Motor neuron (in vitro differentiated cells): ENCODE measurements around the gene UTS2R. TPM values are rescaled to one million over a fixed set of nuclear protein-coding genes. Genes with fewer than 3 reads are reported as not detected.
"Not testable (repeated sequence)": the region's sequence is repeated elsewhere in the genome, so short reads cannot be mapped to it uniquely, and the experiment has no call there.

Source experiments
- ATAC-seq, 8 experiments: fragments of 200-7000 bp; cut with Tn5 transposase; replicated peaks in 6 of 8; 2 replicates each; pipeline ENCODE4 v1.8.0; 2021; ENCODE audit warnings: mild to moderate bottlenecking in 8 of 8, moderate library complexity in 8 of 8
- H3K27ac ChIP-seq, 2 donors: fragments of 250-450 bp; sonication (Bioruptor Pico); 2 replicates each; pipeline ENCODE4 v1.9.0; 2021; ENCODE audit warnings: antibody characterized with exemption in 2 of 2, mild to moderate bottlenecking in 2 of 2, moderate library complexity in 1 of 2
- H3K4me1 ChIP-seq, 2 donors: fragments of 250-450 bp; sonication (Bioruptor Pico); replicated peaks in 1 of 2; 2 replicates each; pipeline ENCODE4 v1.6.1; 2021; ENCODE audit warnings: antibody characterized with exemption in 2 of 2, mild to moderate bottlenecking in 2 of 2, moderate library complexity in 1 of 2
- H3K4me3 ChIP-seq, 5 donors: fragments of 250-450 bp; sonication (Bioruptor Pico); 2 replicates each; pipeline ENCODE4 v1.9.0; 2021; ENCODE audit warnings: antibody characterized with exemption in 5 of 5, mild to moderate bottlenecking in 5 of 5, moderate library complexity in 4 of 5
- WGBS, 10 experiments: fragments of 450-650 bp; shearing (Covaris generic); methylation state at CpG; one replicate each; pipeline ENCODE4 v1.0.0; 2022; 5-methylcytosine and 5-hydroxymethylcytosine counted together
- in situ Hi-C, 9 experiments: fragments of 400-800 bp; cut with MboI; loops; one replicate each; pipeline ENCODE4 v1.15.0; 2021; ENCODE audit warnings: low sequenced_read_pairs in 9 of 9, low pct_unique_long_range_greater_than_20kb in 2 of 9; ENCODE audit not compliant: unreplicated experiment in 9 of 9
- total RNA-seq, 8 experiments: library from RNA; unstranded; fragments of 300-600 nt; gene quantifications; 2 replicates each; pipeline versions ENCODE4 v1.2.3 to v1.2.4, GENCODE V29; 2022

The UTS2R gene
- total RNA-seq, 8 experiments from 2014 or later, result 0.11 to 0.43 (median 0.13) TPM; not detected in 5

DNA sequence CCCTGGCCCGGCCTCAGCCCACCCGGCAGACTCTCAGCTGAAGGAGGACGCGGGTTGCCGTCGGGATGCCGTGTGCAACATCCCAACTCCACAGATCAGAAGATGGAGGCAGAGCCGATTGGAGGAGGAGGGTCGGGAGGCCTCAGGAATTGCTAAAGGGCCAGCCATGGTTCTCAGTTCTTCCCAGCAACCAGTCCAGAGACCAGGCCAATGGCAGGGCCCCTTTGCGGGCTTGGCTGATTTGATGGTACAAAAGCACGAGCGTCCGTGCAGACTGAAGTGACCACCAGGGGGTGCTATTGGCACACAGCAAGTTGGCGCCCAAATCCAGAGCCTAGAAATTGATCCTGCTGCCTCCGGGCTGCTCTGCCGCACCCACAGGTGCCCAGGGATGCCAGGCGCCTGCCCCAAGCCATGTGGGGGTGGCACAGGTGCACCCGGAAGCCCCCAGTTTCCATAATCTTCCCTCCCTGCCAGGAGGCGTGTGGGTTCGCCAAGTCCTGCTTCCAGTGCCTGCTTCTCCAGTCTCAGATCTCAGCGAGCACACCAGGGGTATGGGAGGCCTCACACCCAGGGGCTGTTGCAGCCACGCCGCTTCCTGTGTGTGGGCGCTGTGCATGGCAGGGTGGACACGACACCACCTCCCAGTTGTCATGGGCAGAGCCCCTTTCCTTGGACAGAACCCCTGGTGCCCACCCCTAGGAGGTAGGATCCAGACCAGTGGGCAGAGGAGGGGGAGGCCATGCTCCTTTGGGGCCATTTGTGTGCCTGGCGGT is 19.7 kb upstream of the UTS2R start:
- 0 to 66% (median 10%) methylated on average over 2 to 17 of the region's 26 CpGs; no CpG with 5 or more reads in 4 of the 10 experiments for WGBS, 10 experiments
- no peak overlapping the region for H3K4me3 ChIP-seq
- peak; percentile 75 to 97 (median 84) for ATAC-seq
- peaks cover 12 to 13% of the 10 kb centered on the region in 2 donors for H3K4me1 ChIP-seq
- no peak overlapping the region for H3K27ac ChIP-seq
- in situ Hi-C loops, result loop anchor here in 2 of 9 experiments (10.0 kb wide), 2 partner anchors 53 to 63 kb away; partner anchors contain the start of genes HEXD (in 1 of the 2) and OGFOD3 (in 1 of the 2)

DNA sequence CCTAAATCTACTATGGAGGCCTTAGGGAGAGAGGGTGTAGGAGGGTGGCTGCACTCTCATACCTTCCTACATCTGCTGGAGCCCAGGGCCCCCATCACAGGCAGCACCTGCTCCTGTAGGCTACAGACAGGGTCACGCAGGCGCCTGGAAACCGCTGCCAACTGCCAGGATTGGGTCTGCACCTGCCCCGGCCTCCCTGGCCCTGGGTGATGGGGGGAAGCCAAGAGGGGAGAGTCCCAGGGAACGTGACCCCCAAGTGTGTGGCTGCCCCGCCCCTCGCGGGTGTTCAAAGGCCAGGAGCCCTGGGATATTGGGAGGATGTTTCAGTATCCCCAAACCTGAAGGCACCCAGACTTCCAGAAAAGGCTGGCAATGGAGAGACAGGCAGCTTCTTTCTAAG is 18.1 kb upstream of the UTS2R start:
- in situ Hi-C loops, result loop anchor here in 2 of 9 experiments (10.0 kb wide), 2 partner anchors 51 to 61 kb away; partner anchors contain the start of genes HEXD (in 1 of the 2) and OGFOD3 (in 1 of the 2)
- ATAC-seq, result no peak
- no peak overlapping the region for H3K4me3 ChIP-seq
- peaks cover 16 to 19% of the 10 kb centered on the region in 2 donors for H3K4me1 ChIP-seq
- H3K27ac ChIP-seq, result no peak overlapping the region
- no CpG with 5 or more reads among the region's 8 CpGs for WGBS, 10 experiments

DNA sequence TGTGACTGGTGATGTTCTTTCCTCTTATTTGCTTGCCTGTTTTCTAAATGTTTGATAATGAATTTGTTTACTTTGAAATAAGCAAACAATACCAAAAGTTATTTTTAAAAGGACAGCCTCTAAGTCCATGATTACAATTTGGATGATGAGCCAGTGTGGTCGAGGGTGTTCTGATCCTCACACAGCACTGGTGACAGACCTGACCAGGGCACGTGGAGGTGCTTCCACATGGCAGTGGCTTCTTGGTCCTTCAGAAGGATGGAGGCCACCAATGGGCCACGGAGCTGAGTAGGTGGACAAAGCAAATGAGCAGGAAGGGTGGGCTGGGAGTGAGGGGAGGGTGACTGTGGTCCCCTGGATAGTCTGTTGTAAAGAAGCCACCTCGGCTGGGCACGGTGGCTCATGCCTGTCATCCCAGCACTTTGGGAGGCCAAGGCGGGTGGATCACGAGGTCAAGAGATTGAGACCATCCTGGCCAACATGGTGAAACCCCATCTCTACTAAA is 16.7 kb upstream of the UTS2R start:
- H3K4me3 ChIP-seq, result no peak overlapping the region
- H3K4me1 ChIP-seq, result peaks cover 13 to 15% of the 10 kb centered on the region in 2 donors
- in situ Hi-C loops, result loop anchor here in 2 of 9 experiments (10.0 kb wide), 2 partner anchors 50 to 60 kb away; partner anchors contain the start of genes HEXD (in 1 of the 2) and OGFOD3 (in 1 of the 2)
- ATAC-seq, result no peak
- WGBS, 10 experiments, result 33 to 100% (median 60%) methylated on average over 1 to 3 of the region's 7 CpGs; no CpG with 5 or more reads in 3 of the 10 experiments
- no peak overlapping the region for H3K27ac ChIP-seq

DNA sequence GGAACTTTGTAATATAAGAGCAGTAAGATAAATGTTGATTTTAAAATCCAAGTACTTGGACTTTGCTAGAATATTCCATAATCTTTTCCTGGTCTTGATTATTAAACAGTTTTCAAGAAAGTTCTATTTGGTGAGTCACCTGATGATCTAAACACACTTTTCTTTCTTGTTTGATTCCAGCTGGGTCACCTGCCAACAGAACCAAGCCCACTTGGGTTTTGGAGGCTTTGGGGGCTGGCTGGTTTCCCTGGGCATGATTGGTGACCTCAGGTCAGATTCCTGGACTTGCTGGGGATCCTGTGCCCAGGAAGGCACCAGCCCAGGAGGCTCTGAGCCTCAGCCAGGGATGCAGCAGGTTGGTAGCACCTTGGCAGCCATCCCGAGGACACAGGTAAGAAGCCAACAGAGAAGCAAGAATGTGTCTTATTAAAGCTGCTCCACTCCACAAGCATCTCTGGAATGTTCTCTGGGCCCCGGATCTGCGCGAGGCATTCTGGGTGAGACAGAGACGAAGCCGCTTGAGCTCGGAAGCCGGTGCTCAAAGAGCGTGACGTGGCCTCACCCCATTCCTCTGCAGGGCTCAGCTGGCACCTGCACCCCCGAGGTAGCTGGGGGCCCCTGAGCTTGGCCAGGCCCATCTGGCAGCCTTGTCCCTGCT is 15.7 kb upstream of the UTS2R start:
- ATAC-seq, result no peak
- Histone ChIP-seq H3K27ac (no peak overlapping the region), H3K4me1 (peaks cover 13 to 15% of the 10 kb centered on the region in 2 donors), H3K4me3 (no peak overlapping the region)
- 0 to 84% (median 66%) methylated on average over 1 to 7 of the region's 11 CpGs; no CpG with 5 or more reads in 4 of the 10 experiments for WGBS, 10 experiments
- in situ Hi-C loops, result loop anchor here in 2 of 9 experiments (10.0 kb wide), 2 partner anchors 49 to 59 kb away; partner anchors contain the start of genes HEXD (in 1 of the 2) and OGFOD3 (in 1 of the 2)

DNA sequence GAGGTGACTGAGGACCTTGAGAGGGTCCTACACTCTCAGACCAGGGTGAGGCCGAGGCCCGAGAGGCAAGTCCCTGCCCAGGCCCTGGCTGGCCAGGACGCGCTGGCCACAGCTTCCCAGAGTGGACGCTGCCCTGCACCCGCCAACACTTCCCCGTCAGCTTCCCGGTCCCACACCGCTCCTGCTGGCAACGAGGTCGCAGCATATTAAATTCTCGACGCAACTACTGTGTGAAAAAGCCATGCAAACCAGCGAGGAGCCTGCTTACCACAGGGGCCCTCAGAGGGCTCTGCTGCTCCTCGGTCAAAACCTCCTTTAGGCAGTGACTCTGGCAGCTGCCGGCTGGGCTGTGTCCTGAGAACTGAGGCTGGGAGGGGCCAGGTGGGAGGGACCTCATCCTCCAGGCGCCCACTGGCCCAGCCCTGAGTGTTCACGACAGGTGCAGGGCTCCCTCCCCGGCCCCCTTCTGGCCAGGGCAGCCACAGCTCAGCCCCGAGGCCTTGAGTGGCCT is 14.7 kb upstream of the UTS2R start:
- no peak overlapping the region for H3K4me3 ChIP-seq
- H3K4me1 ChIP-seq, result peaks cover 10 to 13% of the 10 kb centered on the region in 2 donors
- 50 to 59% methylated on average over 1 to 3 of the region's 20 CpGs; no CpG with 5 or more reads in 8 of the 10 experiments for WGBS, 10 experiments
- H3K27ac ChIP-seq, result no peak overlapping the region
- ATAC-seq, result peak in 4 of 8 experiments; percentile 26 to 48 (median 42)
- in situ Hi-C loops, result loop anchor here in 2 of 9 experiments (10.0 kb wide), 2 partner anchors 48 to 58 kb away; partner anchors contain the start of genes HEXD (in 1 of the 2) and OGFOD3 (in 1 of the 2)

DNA sequence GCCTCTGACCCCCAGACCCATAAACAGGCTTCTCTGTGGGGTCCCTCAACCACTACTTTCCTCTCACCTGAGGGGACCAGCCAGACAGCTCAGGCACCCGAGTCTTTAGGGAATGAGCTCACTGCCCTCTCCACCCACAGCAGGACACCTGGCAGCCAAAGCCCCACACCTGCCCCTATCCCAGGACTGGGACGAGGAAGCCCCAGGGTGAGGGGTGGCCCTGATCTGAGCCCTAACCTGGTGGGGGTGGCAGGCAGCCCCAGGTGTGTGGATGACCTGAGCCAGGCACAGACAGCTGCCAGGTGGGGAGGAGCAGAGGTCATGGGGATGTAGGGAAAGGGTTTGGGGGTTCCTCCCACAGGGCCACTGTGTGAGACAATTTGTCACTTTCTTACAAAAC is 14.2 kb upstream of the UTS2R start:
- Histone ChIP-seq H3K4me1 (peaks cover 10 to 13% of the 10 kb centered on the region in 2 donors), H3K27ac (no peak overlapping the region), H3K4me3 (no peak overlapping the region)
- 100% methylated on average over 1 of the region's 2 CpGs; no CpG with 5 or more reads in 9 of the 10 experiments for WGBS, 10 experiments
- peak in 4 of 8 experiments; percentile 2 to 11 (median 3) for ATAC-seq
- in situ Hi-C loops, result loop anchor here in 2 of 9 experiments (10.0 kb wide), 2 partner anchors 47 to 57 kb away; partner anchors contain the start of genes HEXD (in 1 of the 2) and OGFOD3 (in 1 of the 2)

DNA sequence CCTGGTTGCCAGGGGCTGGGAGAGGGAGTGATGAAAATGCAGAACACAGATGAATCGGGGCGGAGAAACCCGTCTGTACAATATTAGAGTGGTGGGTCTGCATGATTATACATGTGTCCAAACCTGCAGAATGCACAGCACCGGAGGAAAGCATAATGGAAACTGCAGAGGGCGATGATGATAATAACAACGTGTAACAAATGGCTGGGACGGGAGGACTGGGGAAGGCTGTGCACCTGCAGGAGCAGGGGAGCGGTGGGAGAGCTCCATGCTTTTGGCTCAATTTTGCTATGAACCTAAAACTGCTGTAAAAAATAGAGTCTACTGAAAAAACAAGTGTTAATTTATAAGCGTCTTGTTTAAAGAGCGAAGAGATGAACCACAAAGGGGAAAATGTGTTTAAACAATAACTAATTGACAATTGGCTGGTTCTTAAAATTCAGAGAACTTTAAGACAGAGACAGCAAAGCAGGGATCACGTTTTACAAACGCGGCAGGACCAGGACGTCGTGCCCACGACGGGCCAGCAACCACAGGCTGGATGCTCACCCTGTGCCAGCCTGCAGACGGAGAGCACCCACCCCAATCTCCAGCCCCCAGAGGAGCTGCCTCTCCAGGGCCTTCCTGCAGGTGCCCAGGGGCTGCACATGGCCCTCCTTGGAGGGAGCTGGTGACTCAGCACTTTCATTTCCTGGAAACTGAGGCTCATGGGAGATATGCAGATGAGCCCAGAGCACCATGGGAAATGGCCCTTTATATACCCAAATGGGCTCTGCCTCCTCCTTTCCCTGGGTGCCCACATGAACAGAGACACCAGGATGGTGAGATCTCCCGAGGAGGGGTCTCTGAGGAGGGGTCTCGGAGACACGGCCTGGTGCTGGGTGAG is 12.9 kb upstream of the UTS2R start, which contains the start of gene TEX19:
TEX19 (plus strand) TSS at position 783 of the 886 bp plus-strand sequence. CDS start 2,904 bp downstream, outside the sequence.
- in situ Hi-C loops, result loop anchor here in 2 of 9 experiments (10.0 kb wide), 2 partner anchors 46 to 56 kb away; partner anchors contain the start of genes HEXD (in 1 of the 2) and OGFOD3 (in 1 of the 2)
- peak in 6 of 8 experiments; percentile 51 to 90 (median 62) for ATAC-seq

DNA sequence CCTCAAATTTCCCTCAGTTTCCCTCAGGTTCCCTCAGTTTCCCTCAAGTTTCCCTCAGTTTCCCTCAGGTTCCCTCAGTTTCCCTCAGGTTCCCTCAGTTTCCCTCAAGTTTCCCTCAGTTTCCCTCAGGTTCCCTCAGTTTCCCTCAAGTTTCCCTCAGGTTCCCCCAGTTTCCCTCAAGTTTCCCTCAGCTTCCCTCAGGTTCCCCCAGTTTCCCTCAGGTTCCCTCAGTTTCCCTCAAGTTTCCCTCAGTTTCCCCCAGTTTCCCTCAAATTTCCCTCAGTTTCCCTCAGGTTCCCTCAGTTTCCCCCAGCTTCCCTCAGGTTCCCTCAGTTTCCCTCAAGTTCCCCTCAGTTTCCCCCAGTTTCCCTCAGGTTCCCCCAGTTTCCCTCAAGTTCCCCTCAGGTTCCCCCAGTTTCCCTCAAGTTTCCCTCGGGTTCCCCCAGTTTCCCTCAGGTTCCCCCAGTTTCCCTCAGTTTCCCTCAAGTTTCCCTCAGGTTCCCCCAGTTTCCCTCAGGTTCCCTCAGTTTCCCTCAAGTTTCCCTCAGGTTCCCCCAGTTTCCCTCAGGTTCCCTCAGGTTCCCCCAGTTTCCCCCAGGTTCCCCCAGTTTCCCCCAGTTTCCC is 12.0 kb upstream of the UTS2R start:
- not testable (repeated sequence) for H3K4me3 ChIP-seq, ATAC-seq, H3K27ac ChIP-seq
- H3K4me1 ChIP-seq, result peaks cover 10 to 13% of the 10 kb centered on the region in 2 donors
- WGBS, 10 experiments, result no CpG with 5 or more reads among the region's 1 CpG
- in situ Hi-C loops, result loop anchor here in 2 of 9 experiments (10.0 kb wide), 2 partner anchors 45 to 55 kb away; partner anchors contain the start of genes HEXD (in 1 of the 2) and OGFOD3 (in 1 of the 2)

More for the DNA sequence above, 12.9 kb upstream of the UTS2R start, which contains the start of gene TEX19:
- Histone ChIP-seq H3K4me1 (peaks cover 10 to 13% of the 10 kb centered on the region in 2 donors), H3K27ac (no peak within 1 kb of the TSS), H3K4me3 (no peak within 1 kb of the TSS)
- WGBS, 10 experiments, result 42 to 82% (median 69%) methylated on average over 3 to 17 of the region's 21 CpGs

DNA sequence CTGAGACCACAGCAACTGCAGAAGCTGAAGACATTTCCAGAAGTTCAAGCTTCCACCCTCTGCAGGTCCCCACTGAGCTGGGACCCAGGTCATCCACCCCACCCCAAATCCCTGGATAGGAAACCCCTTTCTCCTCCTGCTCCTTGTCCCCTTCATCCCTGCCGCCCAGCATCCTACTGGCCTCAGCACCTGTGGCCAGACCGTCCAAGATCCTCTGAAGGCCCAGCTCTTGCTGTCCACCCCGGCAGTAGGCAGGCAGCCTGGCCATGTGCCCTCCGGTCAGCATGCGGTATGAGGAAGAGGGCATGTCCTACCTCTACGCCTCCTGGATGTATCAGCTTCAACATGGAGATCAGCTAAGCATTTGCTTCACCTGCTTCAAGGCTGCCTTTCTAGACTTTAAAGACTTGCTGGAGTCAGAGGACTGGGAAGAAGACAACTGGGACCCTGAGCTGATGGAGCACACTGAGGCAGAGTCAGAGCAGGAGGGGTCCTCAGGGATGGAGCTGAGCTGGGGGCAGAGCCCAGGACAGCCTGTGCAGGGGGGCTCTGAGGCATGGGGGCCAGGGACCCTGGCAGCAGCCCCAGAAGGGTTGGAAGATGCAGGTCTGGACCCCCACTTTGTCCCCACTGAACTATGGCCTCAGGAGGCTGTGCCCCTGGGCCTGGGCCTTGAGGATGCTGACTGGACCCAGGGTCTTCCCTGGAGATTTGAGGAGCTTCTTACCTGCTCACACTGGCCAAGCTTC is 9.5 kb upstream of the UTS2R start:
- no peak overlapping the region for H3K4me3 ChIP-seq
- H3K4me1 ChIP-seq, result peaks cover 16 to 33% of the 10 kb centered on the region in 2 donors
- no peak for ATAC-seq
- no peak overlapping the region for H3K27ac ChIP-seq
- WGBS, 10 experiments, result 50 to 100% (median 82%) methylated on average over 1 to 5 of the region's 6 CpGs; no CpG with 5 or more reads in 6 of the 10 experiments
- in situ Hi-C loops, result no loop called here

DNA sequence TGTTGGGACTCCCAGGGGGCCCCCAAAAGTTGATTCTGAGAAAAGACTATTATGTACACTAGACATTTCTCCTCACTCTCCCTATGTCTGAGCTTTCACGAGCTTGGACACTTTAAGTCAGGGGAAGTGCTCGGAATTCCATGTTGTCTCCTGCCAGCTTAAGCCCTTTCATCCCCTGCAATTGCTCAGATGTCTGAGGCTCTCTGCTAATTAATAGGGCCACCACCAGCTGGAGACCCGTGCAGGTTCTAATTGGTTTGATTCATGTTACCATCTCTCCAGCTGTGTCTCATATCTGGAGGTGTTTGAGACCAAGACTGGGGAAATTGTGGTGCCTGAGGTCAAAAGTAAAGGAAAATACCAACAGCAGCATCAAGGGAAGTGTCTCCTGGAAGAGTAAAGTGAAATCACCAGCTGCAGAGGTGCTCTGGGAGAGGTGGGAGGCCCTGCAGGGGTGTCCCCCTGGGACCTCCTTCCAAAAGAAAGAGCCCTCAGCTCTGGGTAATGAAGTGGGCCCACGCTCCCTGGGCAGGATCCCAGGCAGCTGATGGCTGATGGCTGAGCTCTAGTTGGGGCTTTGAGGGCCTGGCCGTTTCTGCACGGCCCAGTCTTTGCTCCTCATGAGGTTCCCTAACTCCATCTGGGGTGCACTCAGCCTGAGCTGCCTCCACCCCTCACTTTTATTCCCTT is 5.8 kb upstream of the UTS2R start:
- no peak for ATAC-seq
- Histone ChIP-seq H3K27ac (no peak overlapping the region), H3K4me1 (peaks cover 7 to 20% of the 10 kb centered on the region in 2 donors), H3K4me3 (no peak overlapping the region)
- WGBS, 10 experiments, result 0 to 90% (median 75%) methylated on average over 1 to 4 of the region's 6 CpGs; no CpG with 5 or more reads in 5 of the 10 experiments
- in situ Hi-C loops, result no loop called here
